K562 (cell line): Measurements from ENCODE around the gene ZNF655. TPM values are rescaled to one million over a fixed set of nuclear protein-coding genes. Genes with fewer than 3 reads are reported as not detected.

ENCODE experiments used
- DIDO1 ChIP-seq: fragments of 450-650 bp; IDR thresholded peaks from 2 replicates; pipeline ENCODE4 v1.6.1; 2016; ENCODE audit warnings: low read depth, missing biosample characterization, missing genetic modification characterization
- ELK1 ChIP-seq: sonication (generic); formaldehyde crosslinking; IDR thresholded peaks from 2 replicates; pipeline ENCODE4 v1.8.1; 2022; ENCODE audit warnings: missing genetic modification reagents
- EWSR1 ChIP-seq: fragments of 450-650 bp; IDR thresholded peaks from 2 replicates; pipeline ENCODE4 v1.6.1; 2018; ENCODE audit warnings: borderline replicate concordance, mild to moderate bottlenecking, low read depth, moderate library complexity; ENCODE audit not compliant: partially characterized antibody
- PHTF2 ChIP-seq: fragments of 250-450 bp; sonication (Bioruptor Pico); IDR thresholded peaks from 2 replicates; pipeline ENCODE4 v1.5.0; 2021; ENCODE audit warnings: mild to moderate bottlenecking
- PTBP1 ChIP-seq: fragments of 200-400 bp; formaldehyde crosslinking; IDR thresholded peaks from 2 replicates; pipeline ENCODE4 v1.6.1; 2017; ENCODE audit warnings: low read depth, low read length
- RREB1 ChIP-seq: fragments of 250-450 bp; sonication (Bioruptor Pico); IDR thresholded peaks from 2 replicates; pipeline ENCODE4 v1.4.0; 2020
- SMAD4 ChIP-seq: fragments of 250-450 bp; sonication (Bioruptor Pico); conservative IDR thresholded peaks from 2 replicates; pipeline ENCODE4 v1.8.0; 2021; ENCODE audit warnings: inconsistent platforms, mild to moderate bottlenecking, moderate library complexity
- ZBTB5 ChIP-seq: fragments of 450-650 bp; IDR thresholded peaks from 2 replicates; pipeline ENCODE4 v1.6.1; 2017; ENCODE audit warnings: antibody characterized with exemption
- ZFP30 ChIP-seq: fragments of 250-450 bp; sonication (Bioruptor Pico); IDR thresholded peaks from 2 replicates; pipeline ENCODE4 v1.8.0; 2022; ENCODE audit warnings: moderate library complexity, mild to moderate bottlenecking, inconsistent platforms, borderline replicate concordance
- ZFP36 ChIP-seq: fragments of 150-350 bp; IDR thresholded peaks from 2 replicates; pipeline ENCODE4 v1.6.1; 2018; ENCODE audit warnings: low read length, low read depth; ENCODE audit not compliant: partially characterized antibody
- ZNF778 ChIP-seq: fragments of 450-650 bp; formaldehyde crosslinking; IDR thresholded peaks from 2 replicates; pipeline ENCODE4 v1.4.0; 2020; ENCODE audit warnings: mild to moderate bottlenecking, moderate library complexity
- polyA plus RNA-seq, 8 experiments: library from polyadenylated mRNA; depleted of rRNA in 4 of 8; stranded (reverse) in 5 of 8; unstranded in 3 of 8; fragments of >200 nt; fragmentation: Nextera tagmentation in 2 of 8; fragmentation: Illumina TruSeq in 1 of 8; extraction: Ambion mirVana in 2 of 8; extraction: Trizol in 1 of 8; gene quantifications; 2 replicates each; pipeline versions ENCODE4 v1.2.1 to v1.2.3, GENCODE V29; 2011 to 2014; ENCODE audit warnings: inconsistent platforms in 1 of 8, missing spikeins in 1 of 8
- total RNA-seq, 7 experiments: library from RNA; depleted of rRNA in 6 of 7; stranded (reverse); fragments of >200 nt in 6 of 7; fragmentation: Illumina TruSeq in 2 of 7; extraction: Trizol in 2 of 7; gene quantifications; 2 replicates each; pipeline versions ENCODE4 v1.2.1 to v1.2.3, GENCODE V29; 2011 to 2021; ENCODE audit warnings: low replicate concordance in 1 of 7
- TF ChIP-seq, protein P1 (sequence below), 3 experiments: IDR thresholded peaks in 2 of 3; conservative IDR thresholded peaks in 1 of 3; 2 replicates each; pipeline ENCODE4 v1.5.1; 2011 to 2012; ENCODE audit warnings: low read length in 3 of 3, mild to moderate bottlenecking in 3 of 3, control low read depth in 2 of 3, improper control_type of control experiment in 1 of 3, inconsistent platforms in 1 of 3, low read depth in 1 of 3, mixed read lengths in 1 of 3, moderate library complexity in 1 of 3; ENCODE audit not compliant: insufficient read depth in 2 of 3
- TF ChIP-seq, protein P2 (sequence below): fragments of 250-450 bp; sonication (Bioruptor Pico); IDR thresholded peaks from 2 replicates; pipeline ENCODE4 v1.8.0; 2022; ENCODE audit warnings: inconsistent platforms

ZNF655 gene
- total and polyA plus RNA-seq, 9 of the 15 experiments (the other 6 are each of a cell fraction or from before 2014, with no cell fraction given): 25.7 to 130 (median 95.2) TPM

DNA sequence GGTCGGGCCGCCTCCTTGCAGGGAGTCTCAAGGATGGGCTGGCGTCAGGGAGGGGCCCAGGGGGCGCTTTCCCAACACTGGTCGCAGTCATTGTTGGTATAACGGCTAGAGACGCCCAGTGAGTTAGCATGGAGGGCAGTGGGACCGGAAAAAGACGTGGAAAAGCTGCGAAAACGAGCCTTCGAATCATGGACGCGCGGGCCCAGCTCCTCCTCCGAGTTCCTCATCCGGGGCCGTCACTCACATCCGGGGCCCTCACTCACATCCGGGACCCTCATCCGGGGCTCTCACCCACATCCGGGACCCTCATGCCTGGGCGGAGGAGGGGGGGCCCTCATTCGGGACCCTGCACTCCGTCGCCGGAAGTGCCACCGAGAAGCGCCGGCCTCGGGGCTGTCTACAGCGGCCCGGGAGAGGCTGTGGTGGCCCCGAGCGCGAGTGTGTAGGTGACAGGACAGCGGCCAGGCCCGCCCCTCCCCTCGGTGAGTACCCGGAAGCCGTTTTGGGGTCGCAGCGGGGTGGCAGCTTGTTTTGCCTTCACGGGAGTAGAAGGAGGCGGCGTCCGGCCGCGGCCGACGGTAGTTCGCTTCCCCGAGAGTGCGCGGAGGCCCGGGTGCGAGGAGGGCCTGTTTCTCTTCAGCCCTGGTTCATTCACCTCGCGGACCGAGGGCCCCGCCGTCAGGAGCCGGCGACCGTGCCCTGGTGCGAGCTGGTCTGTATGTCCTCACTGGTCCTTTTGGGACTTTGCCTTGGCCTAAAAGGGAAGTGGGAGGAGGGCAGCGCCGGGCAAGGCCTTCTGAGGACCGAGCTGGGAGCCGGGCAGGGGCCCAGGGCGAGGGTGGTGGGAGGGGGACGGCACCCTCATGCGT, at the start of gene ZNF655 (continued):
- TF ChIP-seq ZFP30 (no peak), PHTF2 (CRISPR knock-in tag) (no peak), PTBP1 (no peak; the same call in 1 of the 2 replicates), DIDO1 (tag) (peak; percentile 13; the same call in 1 of the 2 replicates), SMAD4 (CRISPR knock-in tag) (no peak), ELK1 (CRISPR knock-in tag) (no peak), ZBTB5 (no peak), RREB1 (0 out of 2 replicates have a peak, but pooled peaks have one; percentile 22), ZFP36 (no peak), EWSR1 (no peak), ZNF778 (CRISPR knock-in tag) (no peak)
- TF ChIP-seq, protein P1, sequence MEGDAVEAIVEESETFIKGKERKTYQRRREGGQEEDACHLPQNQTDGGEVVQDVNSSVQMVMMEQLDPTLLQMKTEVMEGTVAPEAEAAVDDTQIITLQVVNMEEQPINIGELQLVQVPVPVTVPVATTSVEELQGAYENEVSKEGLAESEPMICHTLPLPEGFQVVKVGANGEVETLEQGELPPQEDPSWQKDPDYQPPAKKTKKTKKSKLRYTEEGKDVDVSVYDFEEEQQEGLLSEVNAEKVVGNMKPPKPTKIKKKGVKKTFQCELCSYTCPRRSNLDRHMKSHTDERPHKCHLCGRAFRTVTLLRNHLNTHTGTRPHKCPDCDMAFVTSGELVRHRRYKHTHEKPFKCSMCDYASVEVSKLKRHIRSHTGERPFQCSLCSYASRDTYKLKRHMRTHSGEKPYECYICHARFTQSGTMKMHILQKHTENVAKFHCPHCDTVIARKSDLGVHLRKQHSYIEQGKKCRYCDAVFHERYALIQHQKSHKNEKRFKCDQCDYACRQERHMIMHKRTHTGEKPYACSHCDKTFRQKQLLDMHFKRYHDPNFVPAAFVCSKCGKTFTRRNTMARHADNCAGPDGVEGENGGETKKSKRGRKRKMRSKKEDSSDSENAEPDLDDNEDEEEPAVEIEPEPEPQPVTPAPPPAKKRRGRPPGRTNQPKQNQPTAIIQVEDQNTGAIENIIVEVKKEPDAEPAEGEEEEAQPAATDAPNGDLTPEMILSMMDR (IDR thresholded peaks at IDR 0.05 in 2 of 3, conservative IDR thresholded peaks at IDR 0.05 in 1 of 3; ENCODE audit: insufficient read depth in 2 of 3, low read depth in 1 of 3, low read length in 3 of 3): 0 out of 6 replicates have a peak, but pooled peaks of 1 of the 3 experiments have one; percentile 20
- TF ChIP-seq, protein P2, sequence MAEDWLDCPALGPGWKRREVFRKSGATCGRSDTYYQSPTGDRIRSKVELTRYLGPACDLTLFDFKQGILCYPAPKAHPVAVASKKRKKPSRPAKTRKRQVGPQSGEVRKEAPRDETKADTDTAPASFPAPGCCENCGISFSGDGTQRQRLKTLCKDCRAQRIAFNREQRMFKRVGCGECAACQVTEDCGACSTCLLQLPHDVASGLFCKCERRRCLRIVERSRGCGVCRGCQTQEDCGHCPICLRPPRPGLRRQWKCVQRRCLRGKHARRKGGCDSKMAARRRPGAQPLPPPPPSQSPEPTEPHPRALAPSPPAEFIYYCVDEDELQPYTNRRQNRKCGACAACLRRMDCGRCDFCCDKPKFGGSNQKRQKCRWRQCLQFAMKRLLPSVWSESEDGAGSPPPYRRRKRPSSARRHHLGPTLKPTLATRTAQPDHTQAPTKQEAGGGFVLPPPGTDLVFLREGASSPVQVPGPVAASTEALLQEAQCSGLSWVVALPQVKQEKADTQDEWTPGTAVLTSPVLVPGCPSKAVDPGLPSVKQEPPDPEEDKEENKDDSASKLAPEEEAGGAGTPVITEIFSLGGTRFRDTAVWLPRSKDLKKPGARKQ (CRISPR knock-in tag): no peak
